ENCODE results near the gene FNBP1L. TPM values are rescaled to one million over a fixed set of nuclear protein-coding genes. Genes with fewer than 3 reads are reported as not detected.

The FNBP1L gene
- total RNA-seq, 1 donor from 2014 or later, result 107 TPM

- no peak for TF ChIP-seq CTCF (IDR thresholded peaks at IDR 0.05; ENCODE audit: unreplicated experiment)
- no peak overlapping the region for H3K27ac Mint-ChIP-seq (ENCODE audit: unreplicated experiment)
- H3K4me3 Mint-ChIP-seq (ENCODE audit: unreplicated experiment), result no peak overlapping the region
These were observed 89.5 kb downstream of the FNBP1L start for GRCh38 chr1:93537396-93537795.

GRCh38 chr1:93537924-93538323 is 90.0 kb downstream of the FNBP1L start:
- H3K9me3 Mint-ChIP-seq (ENCODE audit: unreplicated experiment), result no peaks in the 10 kb centered on the region
- no peak for TF ChIP-seq CTCF (IDR thresholded peaks at IDR 0.05; ENCODE audit: unreplicated experiment)
- H3K4me3 Mint-ChIP-seq (ENCODE audit: unreplicated experiment), result no peak overlapping the region
- H3K36me3 Mint-ChIP-seq (ENCODE audit: low read depth, unreplicated experiment), result no peaks in the 10 kb centered on the region
- H3K27me3 Mint-ChIP-seq (ENCODE audit: unreplicated experiment), result no peaks in the 10 kb centered on the region
- no peak for DNase-seq (ENCODE audit: low spot score)
- H3K27ac Mint-ChIP-seq (ENCODE audit: unreplicated experiment), result no peak overlapping the region
- peaks cover 9% of the 10 kb centered on the region for H3K4me1 Mint-ChIP-seq (ENCODE audit: unreplicated experiment)

More at GRCh38 chr1:93537396-93537795, 89.5 kb downstream of the FNBP1L start:
- Mint-ChIP-seq H3K9me3 (ENCODE audit: unreplicated experiment) (no peaks in the 10 kb centered on the region), H3K36me3 (ENCODE audit: low read depth, unreplicated experiment) (no peaks in the 10 kb centered on the region), H3K27me3 (ENCODE audit: unreplicated experiment) (no peaks in the 10 kb centered on the region), H3K4me1 (ENCODE audit: unreplicated experiment) (peaks cover 9% of the 10 kb centered on the region)
- no peak for DNase-seq (ENCODE audit: low spot score)

GRCh38 chr1:93541045-93541444 is 93.1 kb downstream of the FNBP1L start:
- H3K27ac Mint-ChIP-seq (ENCODE audit: unreplicated experiment), result no peak overlapping the region
- peaks cover 5% of the 10 kb centered on the region for H3K36me3 Mint-ChIP-seq (ENCODE audit: low read depth, unreplicated experiment)
- no peaks in the 10 kb centered on the region for H3K9me3 Mint-ChIP-seq (ENCODE audit: unreplicated experiment)
- no peak overlapping the region for H3K4me3 Mint-ChIP-seq (ENCODE audit: unreplicated experiment)
- no peak for TF ChIP-seq CTCF (IDR thresholded peaks at IDR 0.05; ENCODE audit: unreplicated experiment)
- H3K4me1 Mint-ChIP-seq (ENCODE audit: unreplicated experiment), result peaks cover 9% of the 10 kb centered on the region
- H3K27me3 Mint-ChIP-seq (ENCODE audit: unreplicated experiment), result no peaks in the 10 kb centered on the region
- no peak for DNase-seq (ENCODE audit: low spot score)

GRCh38 chr1:93542398-93542797 is 94.5 kb downstream of the FNBP1L start:
- Mint-ChIP-seq H3K27ac (ENCODE audit: unreplicated experiment) (no peak overlapping the region), H3K36me3 (ENCODE audit: low read depth, unreplicated experiment) (peaks cover 8% of the 10 kb centered on the region), H3K4me3 (ENCODE audit: unreplicated experiment) (no peak overlapping the region), H3K9me3 (ENCODE audit: unreplicated experiment) (no peaks in the 10 kb centered on the region), H3K4me1 (ENCODE audit: unreplicated experiment) (peaks cover 9% of the 10 kb centered on the region), H3K27me3 (ENCODE audit: unreplicated experiment) (no peaks in the 10 kb centered on the region)
- no peak for TF ChIP-seq CTCF (IDR thresholded peaks at IDR 0.05; ENCODE audit: unreplicated experiment)
- DNase-seq (ENCODE audit: low spot score), result no peak

- peak overlapping the region; percentile 7 for H3K27ac Mint-ChIP-seq (ENCODE audit: unreplicated experiment)
- TF ChIP-seq CTCF (IDR thresholded peaks at IDR 0.05; ENCODE audit: unreplicated experiment), result no peak
These were observed 98.4 kb downstream of the FNBP1L start for GRCh38 chr1:93546162-93546863.

More at GRCh38 chr1:93546162-93546863, 98.4 kb downstream of the FNBP1L start:
- no peak for DNase-seq (ENCODE audit: low spot score)
- Mint-ChIP-seq H3K9me3 (ENCODE audit: unreplicated experiment) (no peaks in the 10 kb centered on the region), H3K4me1 (ENCODE audit: unreplicated experiment) (peaks cover 8% of the 10 kb centered on the region), H3K36me3 (ENCODE audit: low read depth, unreplicated experiment) (peaks cover 21% of the 10 kb centered on the region), H3K4me3 (ENCODE audit: unreplicated experiment) (no peak overlapping the region), H3K27me3 (ENCODE audit: unreplicated experiment) (no peaks in the 10 kb centered on the region)

Data from endothelial cell (in vitro differentiated cells).